ENCODE results near the gene FABP1.

Gene FABP1

DNA sequence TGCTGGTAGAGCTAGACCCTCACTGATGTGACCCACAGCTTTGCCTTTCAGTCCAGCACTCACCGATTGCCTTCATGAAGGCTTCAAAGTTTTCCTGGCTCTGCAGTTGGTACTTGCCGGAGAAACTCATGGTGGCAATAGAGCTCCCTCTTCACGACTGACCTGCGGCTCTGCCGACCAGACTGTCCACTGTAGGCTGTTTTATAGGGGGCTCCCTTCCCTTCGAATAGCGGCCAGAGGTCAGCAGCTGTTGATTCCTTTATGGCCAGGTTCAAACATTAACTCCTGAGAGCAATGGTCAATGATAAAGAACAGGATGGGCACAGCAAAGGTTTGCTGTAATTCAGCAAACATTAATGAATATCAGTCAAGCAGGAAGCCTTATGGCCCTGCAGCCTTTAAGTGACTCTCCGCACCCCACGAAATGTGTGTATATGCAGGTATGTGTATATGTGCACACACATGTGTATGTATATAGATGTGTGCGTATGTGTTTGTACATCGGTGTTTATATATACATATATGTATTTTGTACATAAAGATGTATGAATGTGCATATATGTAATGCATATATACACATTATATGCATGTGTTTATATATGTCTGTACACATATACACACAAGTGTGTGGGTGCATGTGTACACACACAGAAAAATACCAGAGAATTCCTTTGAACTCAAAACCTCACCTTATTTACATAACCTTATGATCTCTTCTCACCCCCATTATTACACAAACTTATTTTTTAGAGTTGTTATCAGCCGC lies at the start of gene FABP1:
TSS of gene FABP1 (minus strand) at position 175 of the 766 bp plus-strand sequence. CDS start at position 130, 45 bp downstream.
- no peak within 1 kb of the TSS for H3K4me3 ChIP-seq (ENCODE audit: low read depth, low read length)
- DNase-seq (ENCODE audit: low read depth, low spot score), result no peak
- TF ChIP-seq, protein P1, sequence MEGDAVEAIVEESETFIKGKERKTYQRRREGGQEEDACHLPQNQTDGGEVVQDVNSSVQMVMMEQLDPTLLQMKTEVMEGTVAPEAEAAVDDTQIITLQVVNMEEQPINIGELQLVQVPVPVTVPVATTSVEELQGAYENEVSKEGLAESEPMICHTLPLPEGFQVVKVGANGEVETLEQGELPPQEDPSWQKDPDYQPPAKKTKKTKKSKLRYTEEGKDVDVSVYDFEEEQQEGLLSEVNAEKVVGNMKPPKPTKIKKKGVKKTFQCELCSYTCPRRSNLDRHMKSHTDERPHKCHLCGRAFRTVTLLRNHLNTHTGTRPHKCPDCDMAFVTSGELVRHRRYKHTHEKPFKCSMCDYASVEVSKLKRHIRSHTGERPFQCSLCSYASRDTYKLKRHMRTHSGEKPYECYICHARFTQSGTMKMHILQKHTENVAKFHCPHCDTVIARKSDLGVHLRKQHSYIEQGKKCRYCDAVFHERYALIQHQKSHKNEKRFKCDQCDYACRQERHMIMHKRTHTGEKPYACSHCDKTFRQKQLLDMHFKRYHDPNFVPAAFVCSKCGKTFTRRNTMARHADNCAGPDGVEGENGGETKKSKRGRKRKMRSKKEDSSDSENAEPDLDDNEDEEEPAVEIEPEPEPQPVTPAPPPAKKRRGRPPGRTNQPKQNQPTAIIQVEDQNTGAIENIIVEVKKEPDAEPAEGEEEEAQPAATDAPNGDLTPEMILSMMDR (IDR thresholded peaks at IDR 0.05; ENCODE audit: low read depth, low read length), result no peak
- in situ Hi-C loops (cut with HindIII; ENCODE audit: low sequenced_read_pairs), result no loop called here

DNA sequence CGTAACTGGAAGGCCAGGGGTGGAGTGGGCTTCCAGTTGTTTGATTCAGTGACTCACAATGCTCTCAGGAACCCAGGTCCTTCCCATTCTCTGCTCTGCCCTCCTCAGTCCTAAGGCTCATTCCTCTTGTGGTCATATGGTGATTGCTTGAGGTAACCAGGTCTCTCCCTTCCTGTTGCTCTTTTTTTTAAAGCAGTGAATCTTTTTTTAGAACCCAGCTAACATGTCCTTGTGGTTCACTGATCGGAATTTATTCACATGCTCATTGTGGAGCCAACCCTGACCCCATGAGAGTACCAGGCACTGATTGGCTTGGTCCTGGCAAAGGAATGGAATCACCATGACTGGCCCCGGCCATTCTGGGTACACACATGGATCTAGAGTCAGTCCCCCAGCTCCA lies 49.7 kb upstream of the FABP1 start:
- no peak overlapping the region for H3K4me3 ChIP-seq (ENCODE audit: low read depth, low read length)
- no peak for DNase-seq (ENCODE audit: low read depth, low spot score)
- in situ Hi-C loops (cut with HindIII; ENCODE audit: low sequenced_read_pairs), result no loop called here
- TF ChIP-seq, protein P1 (IDR thresholded peaks at IDR 0.05; ENCODE audit: low read depth, low read length), result no peak

DNA sequence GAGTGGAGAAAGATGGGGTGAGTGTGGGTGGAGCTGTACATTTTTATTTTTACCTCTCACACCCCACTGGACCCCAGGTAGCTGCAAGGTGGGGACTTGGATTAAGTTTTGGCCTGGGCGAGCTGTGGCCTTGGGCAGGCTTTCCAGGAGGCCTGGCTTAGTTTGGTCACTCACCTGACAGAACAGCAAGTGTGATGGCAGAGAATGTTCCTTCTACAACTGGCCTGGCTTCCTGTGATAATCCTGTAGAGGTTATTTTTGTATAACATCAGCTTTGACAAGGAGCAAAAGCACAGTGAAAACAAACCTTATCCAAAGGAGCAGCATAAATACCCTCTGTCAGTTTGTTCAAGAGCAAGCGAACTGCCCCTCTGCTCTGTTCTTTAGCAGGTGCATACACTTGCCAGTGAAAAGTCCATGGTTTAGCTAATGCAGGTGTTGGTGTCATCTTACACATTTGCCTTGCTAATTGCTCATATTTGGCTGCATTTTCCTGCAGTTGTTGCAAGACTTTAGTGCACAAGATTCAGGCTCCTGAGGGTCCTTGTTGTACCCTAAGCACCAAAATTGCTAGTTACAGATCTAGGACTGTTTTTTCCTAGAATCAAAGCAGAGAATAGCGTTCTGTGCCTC lies 48.6 kb upstream of the FABP1 start:
- no peak for DNase-seq (ENCODE audit: low read depth, low spot score)
- in situ Hi-C loops (cut with HindIII; ENCODE audit: low sequenced_read_pairs), result no loop called here
- TF ChIP-seq, protein P1 (IDR thresholded peaks at IDR 0.05; ENCODE audit: low read depth, low read length), result no peak
- H3K4me3 ChIP-seq (ENCODE audit: low read depth, low read length), result no peak overlapping the region

DNA sequence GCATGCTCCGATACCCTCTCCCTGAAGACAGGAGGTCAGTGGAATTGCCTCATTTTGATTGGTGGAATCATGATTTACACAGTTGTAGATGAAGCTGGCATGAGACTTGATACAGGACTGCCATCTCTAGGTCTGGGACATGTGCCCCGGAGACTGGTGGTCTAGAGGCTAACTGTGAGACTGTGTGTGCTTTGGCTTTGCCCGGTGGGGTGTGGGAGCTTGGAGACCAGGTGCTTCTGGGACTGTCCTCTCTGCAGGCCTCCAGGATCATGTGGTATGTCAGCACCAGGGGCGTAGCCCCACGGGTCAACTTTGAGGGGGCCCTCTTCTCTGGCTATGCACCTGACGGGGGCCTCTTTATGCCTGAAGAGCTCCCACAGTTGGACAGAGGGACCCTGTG lies 45.0 kb upstream of the FABP1 start:
- in situ Hi-C loops (cut with HindIII; ENCODE audit: low sequenced_read_pairs), result no loop called here
- H3K4me3 ChIP-seq (ENCODE audit: low read depth, low read length), result no peak overlapping the region
- DNase-seq (ENCODE audit: low read depth, low spot score), result no peak
- TF ChIP-seq, protein P1 (IDR thresholded peaks at IDR 0.05; ENCODE audit: low read depth, low read length), result no peak

DNA sequence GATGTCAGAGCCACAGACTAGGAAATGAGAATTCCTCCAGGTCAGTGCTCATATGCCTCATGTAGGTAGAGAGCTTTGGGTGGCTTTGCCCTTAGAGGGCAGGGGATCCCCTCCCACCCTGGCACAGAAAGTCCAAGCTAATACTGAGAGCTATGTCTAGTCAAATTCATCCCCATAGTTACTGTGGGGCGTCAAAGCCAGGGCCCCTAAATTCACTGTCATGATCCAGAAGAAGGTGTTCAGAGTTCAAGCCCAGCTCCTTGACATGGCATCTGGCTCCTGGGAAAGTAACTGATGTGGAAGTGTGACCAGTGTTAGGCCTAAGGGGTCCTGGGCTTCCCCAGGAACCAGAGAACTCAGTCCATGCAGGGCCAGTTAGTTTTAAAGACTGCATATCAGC lies 44.1 kb upstream of the FABP1 start:
- TF ChIP-seq, protein P1 (IDR thresholded peaks at IDR 0.05; ENCODE audit: low read depth, low read length), result no peak
- DNase-seq (ENCODE audit: low read depth, low spot score), result no peak
- in situ Hi-C loops (cut with HindIII; ENCODE audit: low sequenced_read_pairs), result no loop called here
- no peak overlapping the region for H3K4me3 ChIP-seq (ENCODE audit: low read depth, low read length)

DNA sequence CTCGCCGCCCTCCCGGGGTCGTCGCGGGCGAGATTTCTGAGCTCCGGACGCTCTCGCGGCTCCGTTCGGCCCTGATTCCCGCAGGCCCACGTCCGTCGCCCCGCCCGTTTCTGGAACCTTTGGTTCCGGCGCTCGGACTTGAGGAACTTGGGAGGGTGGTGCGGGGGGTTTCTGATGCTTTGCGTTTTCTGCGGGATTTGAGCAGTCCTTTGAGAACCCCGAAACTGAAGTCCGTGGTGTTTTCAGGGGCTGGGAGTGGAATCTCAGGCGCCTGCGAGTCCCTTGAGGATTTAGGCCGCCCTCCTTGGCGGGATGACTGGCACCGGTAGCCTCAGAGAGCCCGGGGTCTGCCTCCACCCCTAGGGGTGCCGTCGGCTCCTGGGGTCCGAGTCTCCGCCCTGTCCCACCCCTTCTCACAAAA lies 42.6 kb upstream of the FABP1 start:
- TF ChIP-seq, protein P1 (IDR thresholded peaks at IDR 0.05; ENCODE audit: low read depth, low read length), result peak; percentile 3
- peak overlapping the region; percentile 55 for H3K4me3 ChIP-seq (ENCODE audit: low read depth, low read length)
- DNase-seq (ENCODE audit: low read depth, low spot score), result no peak
- in situ Hi-C loops (cut with HindIII; ENCODE audit: low sequenced_read_pairs), result no loop called here

Measured in astrocyte of the spinal cord (primary cell).